GM21381 (cell line): Measurements from ENCODE around the gene INS.
"Not testable (repeated sequence)": the region's sequence is repeated elsewhere in the genome, so short reads cannot be mapped to it uniquely, and the experiment has no call there.

Experiments
- ATAC-seq: cut with Tn5 transposase; IDR thresholded peaks from one replicate; pipeline ENCODE4 v1.9.1; 2021; ENCODE audit warnings: mild to moderate bottlenecking, moderate library complexity; ENCODE audit not compliant: unreplicated experiment

INS gene

DNA sequence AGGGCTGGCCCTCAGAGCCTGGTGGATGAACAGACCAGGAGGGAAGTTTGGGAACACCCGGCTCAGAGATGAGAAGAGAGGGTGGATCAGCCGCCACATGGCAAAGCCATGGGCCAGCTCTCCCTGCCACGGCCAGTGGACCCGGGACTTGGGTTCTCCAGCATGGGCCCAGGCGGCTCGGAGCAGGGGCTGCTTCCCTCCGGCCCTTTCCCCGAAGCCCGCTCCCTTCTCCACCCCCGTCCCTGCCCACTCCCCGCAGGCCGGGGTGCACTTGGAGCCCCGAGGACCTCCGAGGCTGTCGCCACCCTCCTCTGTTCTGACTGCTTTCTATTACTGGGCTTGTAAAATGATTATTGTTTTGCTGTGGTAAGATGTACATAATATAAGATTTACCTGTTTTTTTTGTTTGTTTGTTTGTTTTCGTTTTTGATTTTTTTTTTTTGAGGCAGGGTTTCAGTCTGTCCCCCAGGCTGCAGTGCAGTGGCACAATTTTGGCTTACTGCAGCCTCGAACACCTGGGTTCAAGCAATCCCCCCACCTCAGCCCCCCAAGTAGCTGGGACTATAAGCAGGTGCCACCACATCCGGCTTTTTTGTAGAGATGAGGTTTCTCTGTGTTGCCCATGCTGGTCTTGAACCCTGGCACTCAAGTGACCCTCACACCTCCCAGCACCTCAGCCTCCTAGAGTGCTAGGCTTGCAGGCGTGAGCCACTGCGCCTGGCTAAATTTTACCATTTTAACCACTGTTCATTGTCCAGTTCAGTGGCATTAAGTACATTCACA, 21.9 kb upstream of the INS start:
- ATAC-seq = no peak

DNA sequence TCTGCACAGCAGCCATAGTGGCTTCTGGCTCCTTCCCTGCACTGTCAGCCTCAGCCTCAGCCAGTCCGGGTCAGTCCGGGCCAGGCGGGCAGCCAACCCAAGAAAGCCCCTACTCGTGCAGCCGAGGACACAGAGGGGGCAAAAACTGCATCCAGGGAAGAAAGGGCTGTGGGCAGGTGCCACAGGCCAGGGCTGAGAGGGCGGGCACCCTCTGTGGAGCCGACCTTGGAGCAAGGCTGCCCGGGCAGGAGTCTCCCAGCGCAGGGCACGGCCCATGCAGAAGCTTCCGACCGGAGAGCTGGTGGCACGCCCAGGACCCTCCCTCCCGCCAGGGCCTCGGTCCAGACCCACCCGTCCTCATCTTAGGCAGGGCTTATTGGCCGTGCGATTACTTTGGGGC, 21.1 kb upstream of the INS start:
- ATAC-seq = no peak

DNA sequence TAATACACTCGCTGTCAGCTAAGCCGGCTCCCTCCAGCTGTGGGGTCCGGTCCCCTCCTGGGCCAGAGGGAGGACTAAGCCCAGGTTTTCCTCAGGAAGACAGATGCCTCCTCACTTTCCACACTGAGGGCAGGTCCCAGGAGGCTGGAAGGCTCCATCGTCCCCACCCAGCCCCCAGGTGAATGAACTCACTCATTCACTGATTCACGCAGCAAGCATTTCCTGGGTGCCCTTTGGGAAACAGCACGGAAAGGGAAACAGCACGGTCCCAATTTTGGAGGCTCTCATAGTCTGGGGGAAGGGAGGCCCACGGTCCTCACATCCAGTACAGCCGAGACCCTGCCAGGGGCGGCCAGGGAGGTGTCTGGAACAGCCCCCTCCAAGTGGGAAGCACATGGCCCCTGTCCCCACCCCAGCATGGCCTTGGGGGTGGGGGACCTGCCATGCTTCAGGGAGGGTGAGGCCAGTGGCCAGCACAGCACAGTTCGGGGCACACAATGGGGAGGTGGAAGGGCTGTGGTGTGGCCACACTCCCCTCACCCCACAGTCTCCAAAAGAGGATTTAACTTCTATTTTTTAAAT, 19.9 kb upstream of the INS start:
- no peak for ATAC-seq

DNA sequence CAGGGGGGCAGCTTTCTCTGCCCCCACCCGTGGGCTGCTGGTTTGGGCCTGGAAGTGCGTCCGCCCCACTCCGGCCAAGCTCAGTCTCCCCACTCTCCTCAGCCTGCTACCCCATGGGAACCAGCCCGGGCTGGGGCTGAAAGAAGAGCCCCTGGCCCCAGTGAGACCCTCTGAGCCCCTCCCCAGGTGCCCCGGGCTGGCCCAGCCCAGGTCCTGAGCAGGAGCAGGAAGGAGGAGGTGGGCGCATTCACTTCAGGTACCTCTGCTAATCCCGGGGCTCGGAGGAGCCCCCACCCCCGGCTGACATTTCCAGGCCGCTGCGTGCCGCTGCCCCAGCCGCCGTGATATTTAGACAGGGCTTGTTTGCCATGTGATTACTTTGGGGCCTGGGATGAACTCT, 19.3 kb upstream of the INS start:
- no peak for ATAC-seq

DNA sequence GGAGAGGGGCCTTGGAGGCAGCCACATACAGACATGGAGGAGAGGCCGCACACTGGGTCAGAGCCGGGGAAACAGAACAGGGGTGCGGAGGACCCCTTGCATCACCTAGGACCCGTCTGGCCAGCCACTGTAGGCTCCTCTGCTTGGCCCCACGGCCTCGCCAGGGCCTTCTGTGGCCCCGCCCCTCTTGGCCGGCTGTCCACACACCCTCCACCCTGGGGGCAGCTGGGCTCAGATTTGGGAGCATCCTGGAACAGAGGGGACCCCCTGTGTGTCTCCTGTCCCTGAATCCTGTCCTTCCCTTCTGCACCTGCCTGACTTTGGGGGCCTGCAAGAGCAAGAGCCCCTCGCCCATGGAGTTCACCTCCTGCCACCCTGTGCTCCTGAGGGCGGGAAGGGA, 18.5 kb upstream of the INS start:
- ATAC-seq = no peak

DNA sequence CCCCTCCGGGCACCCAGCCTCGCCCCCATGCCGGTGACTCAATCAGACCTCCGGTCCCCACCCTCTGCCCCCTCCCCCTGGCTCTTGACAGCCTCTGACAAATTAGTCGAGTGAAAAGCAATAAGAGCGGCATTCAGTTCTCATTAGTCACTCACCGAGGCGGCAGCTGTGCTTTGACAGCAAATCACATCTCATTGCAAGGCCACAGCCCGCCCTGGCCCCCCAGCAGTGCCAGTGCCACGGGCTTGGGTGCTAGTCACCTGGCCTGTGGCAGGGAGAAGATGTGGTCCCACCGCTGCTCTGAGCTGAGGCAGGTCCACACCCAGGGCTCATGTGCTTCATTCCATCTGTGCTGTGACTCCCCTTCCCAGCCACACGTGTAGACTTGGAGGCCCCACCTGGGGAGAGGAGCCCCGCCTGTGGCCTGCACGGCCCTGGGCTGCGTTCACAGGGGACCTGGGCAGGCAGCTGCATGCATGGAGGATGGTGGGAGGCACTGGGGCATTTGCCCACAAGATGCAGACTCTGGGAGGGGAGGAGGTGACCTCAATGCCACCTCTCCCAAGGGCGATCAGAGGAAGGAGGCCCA, 18.0 kb upstream of the INS start:
- ATAC-seq = no peak

DNA sequence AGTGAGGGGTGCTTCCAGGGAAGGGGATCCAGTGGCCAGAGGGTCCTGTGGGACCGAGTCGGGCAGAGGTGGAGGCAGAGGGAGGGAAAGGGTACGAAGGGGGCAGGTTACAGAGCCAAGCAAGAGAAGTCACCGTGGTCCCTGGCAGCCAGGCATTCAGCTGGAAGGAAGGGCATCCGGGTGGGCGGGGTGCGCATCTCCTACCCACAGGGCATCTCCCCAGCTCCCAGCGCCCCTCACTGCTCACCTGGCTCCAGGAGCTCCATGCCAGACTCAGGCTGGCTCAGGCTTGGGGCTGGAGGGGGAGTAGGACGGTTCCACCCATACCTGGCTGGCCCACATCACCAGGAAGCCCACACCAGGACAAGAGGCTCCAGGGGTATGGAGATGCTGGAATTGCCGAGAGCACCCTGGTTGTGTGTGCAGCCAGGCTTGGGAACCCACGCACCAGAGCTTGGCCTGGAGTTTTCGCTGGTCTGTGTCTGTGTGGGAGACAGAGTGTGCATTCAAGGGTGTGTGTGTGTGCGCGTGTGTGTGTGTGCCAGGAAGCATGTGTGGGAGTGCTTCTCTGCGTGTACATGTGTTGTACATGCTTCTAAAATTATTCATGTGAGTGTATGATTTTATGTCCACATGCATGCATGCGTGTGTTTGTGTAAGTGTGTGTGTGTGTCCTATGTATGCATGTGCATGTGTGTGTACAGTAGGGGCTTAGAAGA, 17.2 kb upstream of the INS start:
- not testable (repeated sequence) for ATAC-seq

DNA sequence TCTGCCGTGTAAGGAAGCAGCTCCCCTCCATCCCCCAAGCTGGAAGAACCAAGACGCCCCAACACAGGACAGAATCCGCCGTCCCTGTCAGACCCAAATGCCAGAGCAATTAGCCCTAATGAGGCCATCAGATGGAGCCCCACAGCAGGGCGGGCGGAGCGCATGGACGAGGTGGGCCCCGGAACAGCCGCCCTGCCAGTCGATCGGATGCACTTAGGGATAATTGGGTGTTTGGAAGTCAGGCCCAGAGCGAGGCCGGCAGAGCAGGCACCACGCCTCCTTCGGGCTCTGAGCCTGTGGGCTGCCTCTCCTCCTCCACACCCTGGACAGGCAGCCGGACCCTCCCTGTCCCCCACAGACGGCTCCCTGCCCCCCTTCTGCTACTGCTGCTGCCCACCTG, 16.1 kb upstream of the INS start:
- ATAC-seq = no peak

DNA sequence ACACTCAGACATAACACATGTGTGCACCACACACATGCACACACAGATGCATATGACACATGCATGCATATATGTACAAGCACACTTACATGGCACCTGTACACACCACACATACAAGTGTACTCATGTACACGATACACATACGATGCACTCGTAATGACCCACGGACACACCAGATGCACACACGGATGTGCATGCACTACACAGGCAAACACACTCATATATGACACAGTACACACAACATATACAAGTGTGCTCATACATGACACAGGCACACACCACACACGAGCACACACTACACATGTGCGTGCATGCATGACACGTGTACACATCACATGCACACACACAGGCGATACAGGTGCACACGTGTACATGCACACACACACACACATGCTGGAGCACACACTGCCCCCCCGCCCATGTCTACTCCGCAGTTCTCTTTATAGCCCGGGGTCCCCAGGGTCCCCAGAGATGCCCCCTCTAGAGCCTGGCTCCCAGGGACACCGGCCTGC, 15.4 kb upstream of the INS start:
- no peak for ATAC-seq

DNA sequence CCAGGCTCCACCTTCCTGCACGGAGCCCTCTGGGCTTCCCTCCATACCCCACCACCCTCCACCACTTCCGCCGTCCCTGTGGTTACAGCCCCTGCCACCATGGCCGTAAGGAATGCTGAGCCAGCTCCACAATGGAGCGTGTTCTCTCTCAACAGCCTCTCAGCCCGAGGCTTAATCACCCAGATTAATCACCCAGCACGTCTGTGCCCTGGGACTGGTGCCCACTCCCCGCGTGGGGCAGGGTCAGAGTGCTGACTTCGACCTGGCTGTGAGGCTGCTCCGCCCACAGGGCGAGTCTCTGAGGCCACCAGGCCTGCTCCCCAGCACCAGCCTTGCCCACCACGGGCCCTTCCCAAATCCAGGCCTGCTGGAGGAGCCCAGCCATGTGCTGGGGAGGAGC, 14.7 kb upstream of the INS start:
- no peak for ATAC-seq

DNA sequence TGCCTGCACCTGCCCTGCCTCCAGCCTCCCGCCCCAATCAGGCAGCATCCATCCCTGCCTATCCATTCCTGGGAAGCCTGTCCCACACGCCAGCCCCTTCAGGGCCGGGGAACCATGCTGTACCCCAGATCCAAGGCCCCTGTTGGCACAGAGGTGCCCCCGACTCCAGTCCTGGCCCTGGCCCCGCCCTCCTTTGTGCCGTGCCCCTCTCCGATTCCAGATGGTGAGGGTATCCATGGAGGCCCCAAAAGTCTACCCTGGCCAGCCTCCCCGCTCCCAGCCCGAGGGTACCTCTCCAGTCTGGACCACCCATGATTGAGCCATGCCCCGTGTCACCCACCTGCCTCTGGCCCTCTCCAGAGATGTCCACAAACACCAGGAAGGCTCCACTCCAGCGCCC, 13.4 kb upstream of the INS start:
- ATAC-seq = no peak

DNA sequence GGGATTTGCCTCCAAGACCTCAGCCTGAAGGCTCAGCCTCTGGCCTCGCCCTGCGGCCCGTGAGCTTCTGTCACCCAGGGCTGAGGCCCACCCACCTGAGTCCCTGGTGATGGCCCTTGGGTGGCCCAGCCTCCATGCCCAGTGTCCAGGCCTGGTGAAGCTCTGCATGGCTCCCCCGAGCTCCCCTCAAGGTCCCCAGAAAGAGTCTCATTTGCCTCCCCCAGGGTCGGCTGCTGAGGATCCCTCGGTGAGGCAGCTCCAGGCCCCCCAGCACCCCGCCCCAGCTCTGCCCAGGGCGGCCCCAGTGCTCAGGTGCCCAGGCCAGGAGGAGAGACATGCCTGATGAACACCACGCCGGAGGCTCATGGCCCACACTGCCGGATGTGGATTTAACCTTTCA, 12.8 kb upstream of the INS start:
- no peak for ATAC-seq

DNA sequence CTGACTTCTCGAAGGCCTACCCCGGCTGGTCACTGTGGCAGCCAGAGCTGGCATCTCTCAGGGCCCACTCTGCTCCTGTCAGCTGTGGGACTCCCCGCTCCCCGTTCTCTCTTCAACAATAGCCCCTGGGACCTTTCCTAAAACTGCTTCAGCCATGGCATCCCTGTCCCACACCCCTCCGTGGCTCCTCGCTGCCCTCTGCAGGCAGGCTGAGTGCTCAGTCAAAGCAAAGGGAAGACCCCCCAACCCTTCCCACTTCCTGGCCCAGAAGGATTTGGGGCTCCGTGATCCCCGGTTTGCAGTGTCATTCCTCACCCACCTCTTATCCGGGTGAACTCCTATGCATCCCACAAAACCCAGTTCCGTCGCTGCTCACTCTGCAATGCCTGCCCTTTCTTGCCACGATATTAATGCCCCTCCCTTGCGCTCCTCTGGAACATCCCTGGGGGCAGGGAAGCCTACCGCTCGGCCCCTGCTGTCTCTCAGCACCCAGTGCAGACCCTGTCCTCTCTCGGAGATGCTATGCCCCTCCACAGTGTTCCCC, 12.2 kb upstream of the INS start:
- ATAC-seq = no peak

DNA sequence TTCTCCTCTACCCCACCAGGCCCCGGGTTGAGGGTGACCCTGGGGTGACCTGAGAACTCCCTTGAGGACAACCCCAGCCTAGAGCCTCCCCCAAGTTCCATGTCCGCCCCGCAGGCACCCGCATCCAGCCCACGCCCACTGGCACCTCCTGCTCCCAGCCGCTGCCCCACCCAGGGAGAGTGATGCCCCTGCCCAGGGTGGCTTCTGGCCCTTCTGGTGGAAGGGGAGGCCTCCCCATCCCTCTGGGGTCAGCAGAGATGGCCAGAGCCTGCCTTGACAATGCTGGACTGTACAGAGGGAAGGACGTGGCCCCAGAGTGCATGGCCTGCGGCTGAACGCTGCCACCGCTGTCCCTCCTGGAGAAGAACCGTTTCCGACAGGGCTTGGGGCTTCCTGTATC, 11.7 kb upstream of the INS start:
- ATAC-seq = no peak

DNA sequence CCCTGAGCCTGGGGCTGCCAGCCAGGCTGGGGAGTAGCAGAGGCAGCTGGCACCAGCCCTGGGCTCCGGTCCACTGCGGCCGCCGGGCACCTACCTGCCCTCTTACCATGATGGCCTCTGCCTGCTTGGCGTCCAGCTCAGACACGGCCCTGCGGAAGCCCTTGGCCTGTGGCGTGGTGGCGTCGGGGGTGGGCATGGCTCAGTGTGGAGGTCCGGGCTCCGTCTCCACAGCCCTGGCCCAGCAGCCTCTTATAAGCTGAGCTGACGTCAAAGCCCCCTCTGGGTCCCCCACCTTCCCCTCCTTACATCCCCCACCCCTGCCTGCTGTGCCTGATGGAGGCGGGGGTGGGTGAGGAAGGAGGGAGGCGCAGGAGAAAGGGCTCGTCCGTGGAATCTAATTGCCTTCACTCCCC, 10.6 kb upstream of the INS start, which contains the start of gene TH:
TSS of gene TH (minus strand) at position 225 of the 413 bp plus-strand sequence. CDS start at position 196, 29 bp downstream.
- no peak for ATAC-seq

DNA sequence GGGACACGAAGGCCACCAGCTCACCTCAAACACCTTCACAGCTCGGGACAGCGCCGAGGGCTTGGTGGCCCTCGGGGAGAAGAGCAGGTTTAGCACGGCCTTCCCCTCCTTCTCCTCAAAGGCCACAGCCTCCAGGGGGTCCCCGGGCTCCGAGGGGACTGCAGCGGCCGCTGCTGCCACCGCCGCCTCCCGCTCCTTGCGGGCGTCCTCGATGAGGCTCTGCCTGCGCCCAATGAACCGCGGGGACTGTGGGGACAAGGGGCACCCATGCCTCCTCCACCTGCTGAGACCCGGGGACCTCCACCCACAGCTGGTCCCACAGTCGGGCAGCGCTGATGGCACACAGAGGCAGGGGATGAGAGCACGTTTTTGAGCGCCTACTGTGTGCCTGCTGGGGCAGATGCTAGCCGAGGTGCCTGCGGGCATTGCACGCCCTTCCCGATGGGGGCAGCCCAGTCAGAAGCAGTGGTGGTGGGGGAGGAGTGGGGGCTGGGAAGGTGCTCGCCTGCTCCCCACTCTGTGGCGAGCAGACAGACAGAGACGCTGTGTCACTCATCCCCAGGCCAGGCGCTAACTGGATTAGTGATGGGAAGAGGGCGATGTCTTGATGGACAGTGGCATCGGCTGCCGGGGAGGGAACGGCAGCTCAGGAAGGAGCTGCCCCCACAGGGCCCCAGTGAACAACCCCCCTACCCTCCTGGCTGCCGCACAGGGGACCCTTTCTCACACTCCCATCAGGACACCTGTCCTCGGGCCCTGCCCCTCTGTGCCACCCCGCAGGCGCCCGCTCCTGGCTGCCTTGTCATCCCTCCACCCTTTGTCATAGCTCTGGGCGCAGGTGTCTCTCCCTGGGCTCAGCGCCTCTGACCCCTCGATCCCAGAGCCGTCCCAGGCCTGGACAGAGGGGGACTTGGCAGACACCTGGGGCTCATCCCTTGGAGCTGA, 8.9 kb upstream of the INS start:
- no peak for ATAC-seq

DNA sequence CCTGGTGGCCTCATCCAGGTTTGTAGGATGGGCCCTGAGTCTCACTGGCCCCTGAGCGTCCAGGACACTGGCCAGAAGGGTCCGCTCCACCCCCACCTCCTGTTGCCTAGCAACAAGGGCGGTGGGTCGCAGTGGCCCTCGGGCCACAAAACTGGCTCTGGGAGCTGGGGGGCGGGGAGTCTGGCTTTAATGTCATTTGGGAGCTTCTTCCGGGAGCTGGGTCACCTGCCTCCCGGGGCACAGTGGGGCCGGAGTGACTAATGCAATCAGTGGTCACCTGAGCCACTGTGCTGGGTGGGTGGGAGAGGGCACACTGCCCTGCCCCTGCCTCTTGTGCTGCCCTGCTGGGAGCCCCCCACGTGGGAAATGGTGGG, 8.0 kb upstream of the INS start:
- ATAC-seq = no peak

DNA sequence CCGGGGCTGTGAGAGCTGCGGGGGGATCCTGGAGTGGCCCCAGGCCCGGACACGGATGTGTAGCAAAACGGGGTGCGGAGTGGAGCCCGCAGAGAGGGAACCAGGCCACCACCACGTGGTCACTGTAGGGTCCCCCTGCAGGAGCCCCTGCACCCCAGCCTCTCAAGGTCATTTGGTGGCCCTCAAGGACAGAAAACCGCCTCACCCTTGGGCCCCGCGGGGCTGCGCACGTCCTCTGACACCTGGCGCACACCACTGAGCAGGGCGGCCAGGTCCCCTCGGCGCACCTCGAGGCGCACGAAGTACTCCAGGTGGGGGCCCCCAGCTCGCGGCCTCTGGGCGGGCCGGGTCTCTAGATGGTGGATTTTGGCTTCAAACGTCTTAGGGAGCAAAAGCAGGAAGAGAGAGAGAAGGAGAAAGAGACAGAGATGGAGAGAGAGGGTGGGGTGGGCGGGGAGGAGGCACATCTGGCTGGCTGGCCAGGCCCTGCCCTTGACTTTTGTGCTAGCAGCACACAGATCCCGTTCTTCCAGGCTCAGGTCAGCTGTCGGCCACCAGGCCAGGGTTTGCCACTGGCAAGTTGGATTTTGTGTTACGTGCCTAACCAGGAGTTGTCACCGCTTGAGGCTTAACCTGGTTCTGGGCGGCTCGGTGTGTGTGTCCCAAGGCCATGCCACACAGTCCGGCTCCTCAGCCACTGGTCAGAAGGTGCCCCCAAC, 7.4 kb upstream of the INS start:
- no peak for ATAC-seq
